AG08396 (cell line): ENCODE measurements around the gene EEF2K.

Experiments
- DNase-seq: peaks from one replicate; pipeline ENCODE4 v3.0.0; 2012; ENCODE audit warnings: low spot score, mixed read lengths

EEF2K gene

GRCh38 chr16:22317625-22318024, 111.5 kb downstream of the EEF2K start:
- DNase-seq, result no peak

DNA sequence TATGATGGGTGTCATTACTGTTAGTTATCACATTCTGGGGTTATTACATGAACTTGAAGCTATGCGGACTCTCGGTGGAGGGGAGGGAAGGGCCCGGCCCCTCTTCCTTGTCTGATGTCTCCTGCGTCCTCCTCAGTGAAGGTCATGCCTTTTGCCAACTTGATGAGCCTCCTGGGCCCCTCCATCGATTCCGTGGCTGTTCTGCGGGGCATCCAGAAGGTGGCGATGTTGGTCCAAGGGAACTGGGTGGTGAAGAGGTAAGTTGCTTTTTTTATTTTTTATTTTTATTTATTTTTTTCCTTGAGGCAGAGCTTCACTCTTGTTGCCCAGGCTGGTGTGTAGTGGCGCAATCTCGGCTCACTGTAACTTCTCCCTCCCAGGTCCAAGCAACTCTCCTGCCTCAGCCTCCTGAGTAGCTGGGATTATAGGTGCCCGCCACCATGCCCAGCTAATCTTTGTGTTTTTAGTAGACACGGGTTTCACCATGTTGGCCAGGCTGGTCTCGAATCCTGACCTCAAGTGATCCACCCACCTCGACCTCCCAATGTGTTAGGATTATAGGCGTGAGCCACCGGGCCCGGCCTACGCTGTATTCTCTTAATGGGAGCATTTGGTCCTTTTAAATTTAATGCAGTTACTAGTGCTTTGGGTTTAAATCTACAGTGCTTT, 112.7 kb downstream of the EEF2K start:
- peak; percentile 60 for DNase-seq

DNA sequence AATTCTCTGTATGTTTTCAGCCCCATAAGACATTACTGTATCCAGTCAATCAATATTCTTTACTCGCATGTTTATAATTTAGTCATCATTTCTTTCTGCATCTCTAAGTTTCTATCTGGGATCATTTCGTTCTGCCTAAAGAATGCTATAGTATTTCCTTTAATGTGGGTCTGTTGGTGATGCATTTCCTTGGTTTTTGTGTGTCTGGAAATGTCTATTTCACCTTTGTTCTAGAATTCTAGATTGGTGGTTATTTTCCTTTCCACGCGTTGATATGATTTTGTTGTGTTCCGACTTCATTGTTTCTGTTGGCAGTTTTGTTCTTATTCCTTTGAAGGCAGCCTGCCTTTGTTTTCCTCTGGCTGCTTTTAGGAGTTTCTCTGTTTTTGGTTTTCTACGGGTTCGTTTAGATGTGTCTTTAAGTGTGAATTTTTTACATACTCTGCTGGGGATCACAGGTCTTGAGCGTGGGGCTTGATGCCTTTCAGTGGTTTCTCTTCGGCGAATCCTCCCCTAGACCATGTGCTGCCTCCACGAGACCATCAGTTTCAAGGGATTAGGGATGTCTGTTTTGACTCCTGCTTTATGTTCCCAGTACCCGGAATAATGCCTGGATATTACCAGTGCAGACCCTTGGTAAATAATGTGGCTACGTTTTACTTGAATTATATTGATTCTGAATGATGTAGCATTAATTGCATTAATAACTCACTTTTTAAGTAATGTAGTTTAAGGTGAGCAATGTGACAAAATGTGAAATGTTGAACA, 114.7 kb downstream of the EEF2K start:
- no peak for DNase-seq

- DNase-seq, result peak; percentile 80
Measured at GRCh38 chr16:22321340-22322001, 115.4 kb downstream of the EEF2K start.

DNA sequence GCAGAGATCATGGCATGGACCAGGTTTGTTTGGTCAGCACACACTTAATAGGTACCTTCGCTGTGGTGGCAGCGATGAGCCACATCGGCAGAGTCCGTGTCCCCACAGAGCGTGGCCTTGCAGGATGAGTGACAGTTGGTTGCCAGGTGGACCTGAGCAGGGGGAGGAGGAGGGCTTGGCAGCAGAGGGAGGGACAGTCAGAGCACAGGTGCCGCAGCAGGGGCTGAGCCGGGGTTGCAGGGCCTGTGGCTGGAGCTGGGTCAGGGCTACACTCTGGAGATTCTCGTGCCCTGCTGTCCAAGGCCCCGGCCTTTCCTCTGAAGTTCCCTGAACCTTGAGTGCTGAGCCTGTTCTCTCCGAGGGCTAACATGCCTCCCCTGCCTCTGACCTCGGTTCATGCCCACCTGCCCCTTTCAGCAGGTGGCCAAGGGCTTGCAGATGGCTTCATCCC, 116.0 kb downstream of the EEF2K start:
- DNase-seq, result no peak

DNA sequence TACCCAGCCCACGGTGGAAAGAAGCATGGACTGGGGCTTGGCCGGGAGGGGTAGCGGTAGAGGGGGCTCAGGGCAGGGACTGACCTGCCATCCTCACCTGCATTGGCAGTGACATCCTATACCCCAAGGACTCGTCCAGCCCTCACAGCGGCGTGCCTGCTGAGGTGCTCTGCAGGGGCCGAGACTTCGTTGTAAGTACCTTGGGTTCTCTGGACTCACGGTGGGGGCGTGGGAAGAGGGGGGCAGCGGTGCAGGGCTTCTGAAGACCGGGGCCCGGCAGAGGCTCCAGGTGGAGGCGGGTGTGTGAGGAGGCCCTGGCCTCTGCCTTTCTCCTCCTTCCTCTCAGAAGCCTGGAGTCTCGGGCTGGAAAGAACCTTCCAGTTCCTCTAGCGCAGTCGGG, 116.7 kb downstream of the EEF2K start:
- no peak for DNase-seq

- DNase-seq, result no peak
Measured at GRCh38 chr16:22323173-22323958, 117.3 kb downstream of the EEF2K start.

GRCh38 chr16:22323959-22324786, 118.1 kb downstream of the EEF2K start:
- no peak for DNase-seq

DNA sequence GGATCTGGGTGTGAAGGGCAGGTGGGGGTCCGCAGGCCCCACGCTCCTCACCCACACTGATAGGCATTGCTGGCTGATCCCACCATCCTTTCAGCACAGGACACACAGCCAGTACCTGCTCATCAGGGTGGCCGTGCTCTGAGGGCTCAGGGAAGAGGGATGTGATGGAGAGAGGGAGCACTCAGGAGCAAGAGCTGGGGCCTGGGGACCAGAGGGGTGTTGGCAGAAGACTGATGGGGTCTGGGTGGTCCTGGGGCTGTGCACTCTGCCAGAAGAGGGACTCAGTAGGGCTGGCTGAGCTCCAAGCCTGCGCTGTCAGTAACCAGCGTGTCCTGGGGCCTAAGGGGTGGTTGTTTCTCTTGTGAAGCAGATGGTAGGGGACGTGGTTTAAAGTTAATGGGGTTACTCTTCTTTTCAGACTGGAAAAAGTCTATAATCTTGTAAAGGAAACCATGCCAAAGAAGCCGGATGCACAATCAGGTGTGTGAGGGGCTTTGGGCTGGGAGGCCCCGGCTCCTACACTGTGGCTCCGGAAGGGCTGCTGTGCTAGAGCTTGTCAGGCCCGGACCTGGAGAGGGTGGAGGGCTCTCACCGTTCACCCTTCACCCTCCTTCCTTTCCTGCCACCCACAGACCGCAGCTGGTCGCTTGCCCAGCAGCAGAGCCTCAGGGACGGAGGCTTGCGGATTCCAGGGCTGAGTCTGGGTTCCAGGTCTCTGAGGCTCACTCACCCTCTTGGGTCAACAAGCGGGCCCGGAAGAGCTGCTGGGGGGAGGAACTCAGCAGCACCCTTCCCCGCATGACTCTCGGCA, 118.9 kb downstream of the EEF2K start:
- no peak for DNase-seq

- no peak for DNase-seq
Measured at GRCh38 chr16:22325598-22326368, 119.7 kb downstream of the EEF2K start.

GRCh38 chr16:22326369-22326652, 120.2 kb downstream of the EEF2K start:
- DNase-seq, result no peak

DNA sequence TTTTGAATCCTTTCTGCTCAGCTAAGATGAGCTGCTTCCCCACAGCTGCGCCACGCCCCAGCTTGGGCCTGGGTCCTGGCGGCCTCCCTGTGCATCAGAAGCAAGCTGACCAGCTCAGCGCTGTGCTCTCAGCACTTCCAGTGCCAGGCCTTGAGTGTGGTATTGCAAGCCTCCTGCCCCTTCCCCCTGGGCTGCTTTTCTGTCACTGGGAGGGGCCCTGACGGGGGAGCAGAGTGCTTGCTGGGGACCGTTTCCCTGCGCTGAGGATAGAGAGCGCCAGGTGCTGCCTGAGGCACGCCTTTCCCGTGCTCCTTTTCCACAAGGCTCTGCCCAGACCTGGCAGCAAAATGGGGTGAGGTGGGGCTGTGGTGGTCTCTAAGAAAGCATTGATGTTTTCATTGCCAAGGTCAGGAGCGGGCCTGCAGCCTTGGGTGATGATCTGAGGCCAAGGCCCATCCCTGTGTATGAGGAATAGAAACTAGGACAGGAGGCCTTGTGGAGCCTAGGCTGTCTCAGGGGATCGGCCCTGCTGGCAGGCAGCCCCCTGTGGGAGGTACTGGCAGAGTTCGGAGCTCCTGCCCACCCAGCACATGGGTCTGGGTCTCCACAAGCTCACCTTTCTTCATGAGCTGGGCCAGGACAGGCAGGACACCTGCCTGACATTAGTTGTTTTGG, 120.8 kb downstream of the EEF2K start:
- no peak for DNase-seq

DNA sequence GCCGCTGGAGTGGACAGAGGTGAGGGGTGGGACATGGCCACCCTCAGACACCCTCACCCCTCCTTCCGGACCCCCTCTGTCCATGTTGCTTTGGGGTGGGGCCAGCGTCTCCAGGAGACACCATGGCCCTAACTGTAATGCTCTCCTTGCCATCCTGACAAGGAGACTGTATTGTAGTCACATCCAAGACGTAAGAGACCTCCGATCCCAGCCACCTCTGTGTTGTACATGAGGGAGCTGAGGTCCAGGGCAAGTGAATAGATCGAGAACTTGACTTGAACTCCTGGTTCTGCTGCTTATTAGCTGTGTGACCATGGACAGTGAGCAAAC, 121.3 kb downstream of the EEF2K start:
- no peak for DNase-seq

- no peak for DNase-seq
Measured at GRCh38 chr16:22328081-22328725, 122.1 kb downstream of the EEF2K start.

GRCh38 chr16:22329199-22329695, 123.2 kb downstream of the EEF2K start:
- DNase-seq, result no peak

DNA sequence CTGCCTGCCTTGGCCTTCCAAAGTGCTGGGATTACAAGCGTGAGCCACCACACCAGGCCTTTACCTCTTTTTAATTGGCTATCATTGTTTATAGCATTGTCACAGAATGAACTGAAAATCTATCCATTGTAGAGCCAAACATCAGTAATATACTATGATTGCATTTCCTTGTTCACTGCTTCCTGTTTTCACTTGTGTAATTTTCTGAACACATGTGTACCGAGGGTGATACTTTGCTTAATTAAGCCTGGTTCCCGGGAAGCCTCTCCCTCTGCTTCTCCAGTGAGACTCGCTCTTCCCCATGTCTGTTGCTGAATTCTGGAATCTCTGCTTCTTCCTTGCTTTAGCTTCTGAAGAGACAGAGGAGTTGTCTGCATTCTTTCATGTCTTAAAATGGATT, 124.2 kb downstream of the EEF2K start:
- DNase-seq, result no peak

DNA sequence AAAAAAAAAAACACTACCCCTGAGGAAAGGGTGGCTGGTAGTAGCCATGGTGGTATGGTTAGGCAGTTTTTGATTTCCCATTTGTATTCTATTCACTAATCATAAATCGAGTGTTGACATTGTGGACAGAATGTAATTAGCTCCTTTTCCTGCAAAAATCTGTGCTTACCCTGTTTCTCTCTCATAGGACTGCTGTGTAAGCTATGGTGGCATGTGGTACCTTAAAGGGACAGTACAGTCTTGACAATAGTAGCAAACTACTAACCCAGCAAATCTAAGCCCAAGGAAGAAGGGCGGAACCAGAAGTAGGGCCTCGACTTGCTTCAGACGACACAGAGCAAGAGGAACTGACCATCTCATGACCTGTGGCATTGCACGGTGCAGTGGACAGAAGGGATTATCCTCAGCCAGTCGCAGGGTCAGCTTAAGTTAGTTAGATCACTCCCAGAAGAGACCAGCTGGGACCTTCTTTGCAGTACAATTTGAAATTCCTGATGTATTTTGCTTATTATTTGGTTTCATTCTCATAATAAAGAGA, 127.4 kb downstream of the EEF2K start:
- DNase-seq, result no peak

- DNase-seq, result no peak
Measured at GRCh38 chr16:22335668-22336246, 129.7 kb downstream of the EEF2K start.
